AG09319 (cell line): ENCODE results near the gene SLC27A4.

ENCODE experiments used
- DNase-seq: peaks from one replicate; pipeline ENCODE4 v3.0.0-alpha.2; 2010; ENCODE audit warnings: low read depth; ENCODE audit errors: extremely low read depth
- CTCF ChIP-seq: IDR thresholded peaks from 2 replicates; pipeline ENCODE4 v1.5.1; 2011; ENCODE audit warnings: low read depth, mild to moderate bottlenecking, inconsistent platforms, low read length, moderate library complexity

The SLC27A4 gene

GRCh38 chr9:128375865-128376264 lies 35.5 kb downstream of the SLC27A4 start:
- no peak for TF ChIP-seq CTCF
- DNase-seq: no peak

- DNase-seq: no peak
- no peak for TF ChIP-seq CTCF
These were observed 41.9 kb downstream of the SLC27A4 start for GRCh38 chr9:128382261-128382660.

- no peak for DNase-seq
These were observed 42.9 kb downstream of the SLC27A4 start for GRCh38 chr9:128383007-128383753.

GRCh38 chr9:128383791-128384190 lies 43.5 kb downstream of the SLC27A4 start:
- DNase-seq: no peak
- no peak for TF ChIP-seq CTCF

More at GRCh38 chr9:128383007-128383753, 42.9 kb downstream of the SLC27A4 start:
- no peak for TF ChIP-seq CTCF

- TF ChIP-seq CTCF: no peak
- DNase-seq: no peak
These were observed 44.6 kb downstream of the SLC27A4 start for GRCh38 chr9:128384801-128385495.

- TF ChIP-seq CTCF: no peak
- DNase-seq: no peak
These were observed 45.5 kb downstream of the SLC27A4 start for GRCh38 chr9:128385496-128386460.
